Epithelial cell of umbilical artery (primary cell): ENCODE data around the gene WDR81. TPM values are rescaled to one million over a fixed set of nuclear protein-coding genes. Genes with fewer than 3 reads are reported as not detected.

ENCODE experiments used
- total RNA-seq: library from RNA; depleted of rRNA; stranded (reverse); fragments of >200 nt; gene quantifications from 2 replicates; pipeline ENCODE4 v1.2.3, GENCODE V29; 2014

The WDR81 gene
- total RNA-seq: 10.7 and 12.6 TPM in 2 replicates

GRCh38 chr17:1724351-1724868, at the start of gene WDR81:
Gene WDR81 (plus strand): TSS chr17:1724704. CDS start chr17:1724960, 256 bp downstream.

GRCh38 chr17:1684378-1685189, 39.9 kb upstream of the WDR81 start, which contains the start of gene PRPF8:
Gene PRPF8 (minus strand): TSS chr17:1684867. CDS start chr17:1684571, 296 bp downstream.

DNA sequence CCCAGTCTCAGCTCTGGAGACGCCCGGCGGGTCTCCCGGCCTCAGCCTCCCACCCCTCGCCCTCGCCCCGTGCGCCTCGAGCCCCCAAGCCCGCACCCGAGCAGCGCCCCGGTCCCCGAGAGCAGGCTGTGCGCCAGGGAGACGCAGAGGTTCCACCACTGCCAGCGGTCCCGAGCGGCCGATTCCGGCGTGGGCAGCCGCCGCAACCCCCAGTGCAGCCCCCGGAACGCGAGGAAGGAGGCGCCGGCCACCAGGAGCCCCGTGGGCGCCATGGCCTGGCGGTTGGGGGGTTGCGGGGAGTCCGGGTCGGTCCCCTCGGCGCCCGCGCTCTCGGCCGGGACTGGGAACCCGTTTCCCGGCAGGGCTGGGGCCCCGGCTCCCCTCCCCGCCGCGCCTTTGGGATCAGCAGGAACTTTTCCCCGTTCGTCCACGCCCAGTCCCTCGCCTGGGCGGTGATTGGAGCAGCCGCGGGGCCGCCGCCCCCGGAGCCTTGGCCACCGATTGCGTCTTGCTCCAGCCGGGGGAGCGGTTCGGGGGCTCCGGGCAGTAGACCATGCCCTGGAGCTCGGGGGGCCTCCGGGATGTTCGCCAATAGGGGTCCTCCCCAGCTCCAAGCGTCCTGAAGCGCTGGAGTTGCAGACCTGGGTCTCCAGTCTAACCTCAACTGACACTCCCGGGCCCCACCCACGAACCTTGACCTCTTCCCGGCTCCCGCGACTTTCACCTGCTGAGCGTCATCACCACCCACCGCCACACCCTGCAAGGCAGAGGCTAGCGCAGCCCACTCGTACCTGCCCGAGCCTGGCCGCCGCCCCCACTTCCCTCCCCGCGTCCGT, 14.3 kb upstream of the WDR81 start, which contains the start of gene TLCD2:
TSS of gene TLCD2 (minus strand) at position 407 of the 836 bp plus-strand sequence. CDS start at position 272, 135 bp downstream.

GRCh38 chr17:1742371-1743087, 18.0 kb downstream of the WDR81 start, which contains the start of gene SERPINF2:
Gene SERPINF2 (plus strand): TSS chr17:1742871. CDS start chr17:1744996, 2,125 bp downstream.

Other genes with a start within 250 kb of the WDR81 start
- gene MYO1C, start 232.0 kb upstream of the WDR81 start, total RNA-seq: 141 and 172 TPM in 2 replicates
- 42.2 and 45.6 TPM in 2 replicates for gene INPP5K, start 208.1 kb upstream of the WDR81 start, total RNA-seq
- gene PITPNA, start 161.9 kb upstream of the WDR81 start, total RNA-seq: 18.8 and 21.7 TPM in 2 replicates
- gene SLC43A2, start 95.9 kb upstream of the WDR81 start, total RNA-seq: 12.9 and 13.0 TPM in 2 replicates
- gene SCARF1, start 79.0 kb upstream of the WDR81 start, total RNA-seq: 107 and 115 TPM in 2 replicates
- gene RILP, start 74.8 kb upstream of the WDR81 start, total RNA-seq: 10.1 and 34.0 TPM in 2 replicates
- gene PRPF8, start 39.8 kb upstream of the WDR81 start, total RNA-seq: 69.9 and 81.9 TPM in 2 replicates
- 0.91 and 0.97 TPM in 2 replicates for gene TLCD2, start 14.3 kb upstream of the WDR81 start, total RNA-seq
- gene SERPINF2, start 18.2 kb downstream of the WDR81 start, total RNA-seq: not detected in 2 replicates
- 2.3 and 7.1 TPM in 2 replicates for gene SERPINF1, start 37.4 kb downstream of the WDR81 start, total RNA-seq
- 5.2 and 10.0 TPM in 2 replicates for gene SMYD4, start 105.2 kb downstream of the WDR81 start, total RNA-seq
- gene RPA1, start 105.3 kb downstream of the WDR81 start, total RNA-seq: 30.5 and 33.3 TPM in 2 replicates